ENCODE results near the gene RHBDF1.

RHBDF1 gene, protein sequence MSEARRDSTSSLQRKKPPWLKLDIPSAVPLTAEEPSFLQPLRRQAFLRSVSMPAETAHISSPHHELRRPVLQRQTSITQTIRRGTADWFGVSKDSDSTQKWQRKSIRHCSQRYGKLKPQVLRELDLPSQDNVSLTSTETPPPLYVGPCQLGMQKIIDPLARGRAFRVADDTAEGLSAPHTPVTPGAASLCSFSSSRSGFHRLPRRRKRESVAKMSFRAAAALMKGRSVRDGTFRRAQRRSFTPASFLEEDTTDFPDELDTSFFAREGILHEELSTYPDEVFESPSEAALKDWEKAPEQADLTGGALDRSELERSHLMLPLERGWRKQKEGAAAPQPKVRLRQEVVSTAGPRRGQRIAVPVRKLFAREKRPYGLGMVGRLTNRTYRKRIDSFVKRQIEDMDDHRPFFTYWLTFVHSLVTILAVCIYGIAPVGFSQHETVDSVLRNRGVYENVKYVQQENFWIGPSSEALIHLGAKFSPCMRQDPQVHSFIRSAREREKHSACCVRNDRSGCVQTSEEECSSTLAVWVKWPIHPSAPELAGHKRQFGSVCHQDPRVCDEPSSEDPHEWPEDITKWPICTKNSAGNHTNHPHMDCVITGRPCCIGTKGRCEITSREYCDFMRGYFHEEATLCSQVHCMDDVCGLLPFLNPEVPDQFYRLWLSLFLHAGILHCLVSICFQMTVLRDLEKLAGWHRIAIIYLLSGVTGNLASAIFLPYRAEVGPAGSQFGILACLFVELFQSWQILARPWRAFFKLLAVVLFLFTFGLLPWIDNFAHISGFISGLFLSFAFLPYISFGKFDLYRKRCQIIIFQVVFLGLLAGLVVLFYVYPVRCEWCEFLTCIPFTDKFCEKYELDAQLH

GRCh38 chr16:72561-73548 is at the start of gene RHBDF1:
Gene RHBDF1 (minus strand): TSS chr16:72631. CDS start chr16:65015, 7,616 bp downstream.
- no peaks in the 10 kb centered on the region for H3K36me3 ChIP-seq (ENCODE audit: control insufficient read depth, insufficient read depth, low read length)
- H3K27me3 ChIP-seq (ENCODE audit: control insufficient read depth, insufficient read depth, low read length) = no peaks in the 10 kb centered on the region
- no peak for DNase-seq (ENCODE audit: low read depth, low spot score)
- H3K9me3 ChIP-seq (ENCODE audit: control insufficient read depth, insufficient read depth, low read length) = no peaks in the 10 kb centered on the region
- H3K4me3 ChIP-seq (ENCODE audit: low read length) = peak within 1 kb of the TSS; percentile 43; the same call in 1 of the 2 replicates
- WGBS (ENCODE audit: insufficient coverage, insufficient read length) = 100% methylated on average over 5 of the region's 62 CpGs
- H3K27ac ChIP-seq (ENCODE audit: low read length) = no peak within 1 kb of the TSS
- peaks cover 30% of the 10 kb centered on the region for H3K4me1 ChIP-seq (ENCODE audit: control insufficient read depth, insufficient read depth, low read length)

DNA sequence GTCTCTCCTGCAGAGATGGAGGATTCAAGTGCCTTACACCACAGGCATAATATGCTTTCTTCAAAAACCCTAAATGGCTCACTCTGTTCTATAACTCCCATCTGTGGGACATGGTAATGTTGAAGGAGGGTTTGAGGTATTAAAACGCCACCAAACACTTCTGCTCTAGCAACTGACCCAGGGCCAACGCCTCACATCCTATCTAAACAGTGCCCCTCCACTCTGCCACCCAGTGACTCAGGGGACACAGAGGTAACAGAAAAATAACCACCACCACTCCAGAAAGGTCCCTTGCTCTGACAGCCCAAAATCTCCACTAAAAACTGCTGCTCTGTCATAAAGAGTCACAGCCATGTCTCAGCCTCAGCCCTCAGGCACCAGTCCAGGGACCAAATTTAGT is 48.3 kb upstream of the RHBDF1 start:
- Histone ChIP-seq H3K4me3 (ENCODE audit: low read length) (no peak overlapping the region), H3K4me1 (ENCODE audit: control insufficient read depth, insufficient read depth, low read length) (no peaks in the 10 kb centered on the region; the same call in 1 of the 2 replicates), H3K27ac (ENCODE audit: low read length) (no peak overlapping the region), H3K27me3 (ENCODE audit: control insufficient read depth, insufficient read depth, low read length) (no peaks in the 10 kb centered on the region), H3K9me3 (ENCODE audit: control insufficient read depth, insufficient read depth, low read length) (no peaks in the 10 kb centered on the region), H3K36me3 (ENCODE audit: control insufficient read depth, insufficient read depth, low read length) (no peaks in the 10 kb centered on the region)
- DNase-seq (ENCODE audit: low read depth, low spot score) = no peak
- WGBS (ENCODE audit: insufficient coverage, insufficient read length) = no CpG with 5 or more reads among the region's 2 CpGs

DNA sequence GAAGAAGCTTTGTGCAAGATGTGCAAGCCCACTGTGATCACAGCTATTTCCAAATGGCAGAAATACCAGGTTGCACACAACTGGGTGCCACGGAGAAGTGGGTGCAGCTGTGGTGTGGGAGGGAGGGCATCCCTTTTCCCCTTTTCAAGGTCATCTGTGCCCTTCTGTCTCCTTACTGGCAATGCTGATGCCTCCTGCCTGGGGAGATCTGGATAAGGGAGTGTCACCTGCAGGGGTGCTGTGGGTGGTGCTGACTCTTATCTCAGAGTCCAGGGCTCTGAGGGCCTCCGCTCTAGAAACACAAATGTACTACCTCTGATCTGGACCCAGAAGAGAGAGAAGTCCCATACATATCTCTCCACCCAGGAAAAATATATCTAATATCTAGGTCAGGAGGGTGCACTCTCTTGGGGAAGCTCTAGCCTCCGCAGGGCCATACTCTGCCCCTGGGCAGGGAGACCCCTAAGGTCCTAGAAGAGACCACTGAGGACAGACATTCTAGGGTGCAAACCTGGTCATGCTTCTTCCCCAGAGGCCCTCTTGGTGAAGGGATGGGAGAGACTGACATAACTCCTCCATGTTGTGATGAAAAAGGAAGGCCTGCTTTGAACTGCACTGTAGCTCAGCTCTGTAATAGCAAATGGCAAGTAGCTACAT is 47.5 kb upstream of the RHBDF1 start:
- Histone ChIP-seq H3K27ac (ENCODE audit: low read length) (no peak overlapping the region), H3K36me3 (ENCODE audit: control insufficient read depth, insufficient read depth, low read length) (no peaks in the 10 kb centered on the region), H3K4me1 (ENCODE audit: control insufficient read depth, insufficient read depth, low read length) (no peaks in the 10 kb centered on the region; the same call in 1 of the 2 replicates), H3K9me3 (ENCODE audit: control insufficient read depth, insufficient read depth, low read length) (no peaks in the 10 kb centered on the region), H3K27me3 (ENCODE audit: control insufficient read depth, insufficient read depth, low read length) (no peaks in the 10 kb centered on the region), H3K4me3 (ENCODE audit: low read length) (no peak overlapping the region)
- WGBS (ENCODE audit: insufficient coverage, insufficient read length) = no CpG with 5 or more reads among the region's 3 CpGs
- DNase-seq (ENCODE audit: low read depth, low spot score) = no peak

DNA sequence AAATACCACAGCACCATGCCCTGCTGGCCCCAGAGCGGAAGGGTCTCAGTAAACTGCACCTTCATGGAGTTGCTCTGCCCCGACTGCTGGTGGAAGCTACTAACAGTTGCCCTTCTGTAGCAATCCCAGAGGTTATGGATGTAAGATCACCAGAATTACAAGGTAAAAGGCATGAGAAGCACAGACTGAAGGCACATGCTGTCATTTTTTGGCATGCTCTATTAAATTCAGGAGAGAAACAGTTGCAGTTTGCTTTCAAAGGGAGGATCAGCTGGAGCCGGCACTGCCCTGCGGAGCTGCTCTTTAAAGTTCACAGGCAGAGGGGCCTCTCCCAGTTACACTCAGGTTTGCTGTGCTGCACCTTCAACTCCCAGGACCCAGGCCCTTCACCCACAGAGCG is 46.9 kb upstream of the RHBDF1 start:
- no peak overlapping the region for H3K27ac ChIP-seq (ENCODE audit: low read length)
- H3K9me3 ChIP-seq (ENCODE audit: control insufficient read depth, insufficient read depth, low read length) = no peaks in the 10 kb centered on the region
- H3K36me3 ChIP-seq (ENCODE audit: control insufficient read depth, insufficient read depth, low read length) = no peaks in the 10 kb centered on the region
- H3K4me1 ChIP-seq (ENCODE audit: control insufficient read depth, insufficient read depth, low read length) = no peaks in the 10 kb centered on the region; the same call in 1 of the 2 replicates
- H3K27me3 ChIP-seq (ENCODE audit: control insufficient read depth, insufficient read depth, low read length) = no peaks in the 10 kb centered on the region
- H3K4me3 ChIP-seq (ENCODE audit: low read length) = no peak overlapping the region
- DNase-seq (ENCODE audit: low read depth, low spot score) = no peak
- no CpG with 5 or more reads among the region's 5 CpGs for whole genome bisulfite sequencing (ENCODE audit: insufficient coverage, insufficient read length)

DNA sequence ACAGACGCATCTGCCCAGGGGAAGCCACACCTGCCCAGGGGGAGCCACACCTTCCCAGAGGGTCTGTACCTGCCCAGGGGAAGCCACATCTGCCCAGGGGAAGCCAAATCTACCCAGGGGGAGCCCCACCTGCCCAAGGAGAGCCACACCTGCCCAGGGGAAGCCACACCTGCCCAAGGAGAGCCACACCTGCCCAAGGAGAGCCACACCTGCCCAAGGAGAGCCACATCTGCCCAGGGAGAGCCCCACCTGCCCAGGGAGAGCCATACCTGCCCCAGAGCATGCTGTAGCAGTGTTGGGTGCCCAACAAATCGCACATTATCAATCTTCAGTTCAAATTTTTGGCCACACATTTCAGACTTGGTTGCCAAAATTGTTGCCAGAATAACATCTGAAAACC is 46.4 kb upstream of the RHBDF1 start:
- Histone ChIP-seq H3K4me3 (ENCODE audit: low read length) (no peak overlapping the region), H3K9me3 (ENCODE audit: control insufficient read depth, insufficient read depth, low read length) (no peaks in the 10 kb centered on the region), H3K27me3 (ENCODE audit: control insufficient read depth, insufficient read depth, low read length) (no peaks in the 10 kb centered on the region), H3K27ac (ENCODE audit: low read length) (no peak overlapping the region), H3K36me3 (ENCODE audit: control insufficient read depth, insufficient read depth, low read length) (no peaks in the 10 kb centered on the region), H3K4me1 (ENCODE audit: control insufficient read depth, insufficient read depth, low read length) (no peaks in the 10 kb centered on the region; the same call in 1 of the 2 replicates)
- WGBS (ENCODE audit: insufficient coverage, insufficient read length) = no CpG with 5 or more reads among the region's 2 CpGs
- DNase-seq (ENCODE audit: low read depth, low spot score) = no peak

GRCh38 chr16:117379-118365 is 45.2 kb upstream of the RHBDF1 start:
- Histone ChIP-seq H3K27me3 (ENCODE audit: control insufficient read depth, insufficient read depth, low read length) (no peaks in the 10 kb centered on the region), H3K36me3 (ENCODE audit: control insufficient read depth, insufficient read depth, low read length) (peaks cover 3% of the 10 kb centered on the region; the same call in 1 of the 2 replicates), H3K27ac (ENCODE audit: low read length) (no peak overlapping the region), H3K9me3 (ENCODE audit: control insufficient read depth, insufficient read depth, low read length) (no peaks in the 10 kb centered on the region), H3K4me1 (ENCODE audit: control insufficient read depth, insufficient read depth, low read length) (no peaks in the 10 kb centered on the region; the same call in 1 of the 2 replicates), H3K4me3 (ENCODE audit: low read length) (no peak overlapping the region)
- peak; percentile 61 for DNase-seq (ENCODE audit: low read depth, low spot score)
- WGBS (ENCODE audit: insufficient coverage, insufficient read length) = no CpG with 5 or more reads among the region's 19 CpGs

DNA sequence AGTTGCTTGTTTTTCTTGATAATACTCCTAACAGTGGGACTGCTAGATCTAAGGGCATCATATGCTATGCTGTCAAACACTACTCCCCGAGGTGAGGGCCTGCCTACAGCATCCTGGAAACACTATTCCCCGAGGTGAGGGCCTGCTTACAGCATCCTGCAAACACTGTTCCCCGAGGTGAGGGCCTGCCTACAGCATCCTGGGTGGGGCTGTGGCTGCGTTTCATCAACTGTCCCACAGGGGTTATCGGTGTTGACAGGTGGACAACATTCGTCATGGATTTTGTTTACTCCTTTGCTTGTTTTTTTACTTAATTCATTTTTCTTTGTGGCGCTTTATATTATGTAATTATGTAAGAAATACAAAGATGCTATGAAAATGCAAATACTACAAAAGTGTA is 43.6 kb upstream of the RHBDF1 start:
- H3K36me3 ChIP-seq (ENCODE audit: control insufficient read depth, insufficient read depth, low read length) = peaks cover 3% of the 10 kb centered on the region; the same call in 1 of the 2 replicates
- no CpG with 5 or more reads among the region's 7 CpGs for WGBS (ENCODE audit: insufficient coverage, insufficient read length)
- no peak overlapping the region for H3K27ac ChIP-seq (ENCODE audit: low read length)
- H3K4me3 ChIP-seq (ENCODE audit: low read length) = no peak overlapping the region
- H3K27me3 ChIP-seq (ENCODE audit: control insufficient read depth, insufficient read depth, low read length) = no peaks in the 10 kb centered on the region
- H3K4me1 ChIP-seq (ENCODE audit: control insufficient read depth, insufficient read depth, low read length) = no peaks in the 10 kb centered on the region; the same call in 1 of the 2 replicates
- H3K9me3 ChIP-seq (ENCODE audit: control insufficient read depth, insufficient read depth, low read length) = no peaks in the 10 kb centered on the region
- DNase-seq (ENCODE audit: low read depth, low spot score) = no peak

GRCh38 chr16:114327-114726 is 41.9 kb upstream of the RHBDF1 start:
- Histone ChIP-seq H3K27ac (ENCODE audit: low read length) (no peak overlapping the region), H3K36me3 (ENCODE audit: control insufficient read depth, insufficient read depth, low read length) (peaks cover 3% of the 10 kb centered on the region; the same call in 1 of the 2 replicates), H3K9me3 (ENCODE audit: control insufficient read depth, insufficient read depth, low read length) (no peaks in the 10 kb centered on the region), H3K27me3 (ENCODE audit: control insufficient read depth, insufficient read depth, low read length) (no peaks in the 10 kb centered on the region), H3K4me1 (ENCODE audit: control insufficient read depth, insufficient read depth, low read length) (no peaks in the 10 kb centered on the region; the same call in 1 of the 2 replicates), H3K4me3 (ENCODE audit: low read length) (no peak overlapping the region)
- WGBS (ENCODE audit: insufficient coverage, insufficient read length) = no CpG with 5 or more reads among the region's 2 CpGs
- no peak for DNase-seq (ENCODE audit: low read depth, low spot score)

Measured in iPS DF 6.9 (cell line).